Upper lobe of left lung (tissue), 6 donors: Measurements from ENCODE around the gene ZNF212. TPM values are rescaled to one million over a fixed set of nuclear protein-coding genes. Genes with fewer than 3 reads are reported as not detected.

ENCODE experiments used
- ATAC-seq, 2 donors: fragments of 200-7000 bp; cut with Tn5 transposase; one replicate each; pipeline ENCODE4 v1.9.1; 2022; ENCODE audit warnings: mild to moderate bottlenecking in 2 of 2, moderate library complexity in 2 of 2; ENCODE audit not compliant: low FRiP score in 2 of 2
- DNase-seq, 2 donors: peaks; one replicate each; pipeline ENCODE4 v3.0.0-alpha.2; 2019 to 2020
- H3K27ac ChIP-seq, 4 donors: fragments of 200-600 bp; sonication (generic); one replicate each; pipeline ENCODE4 v1.5.1; 2016 to 2019
- H3K27me3 ChIP-seq, 4 donors: fragments of 200-600 bp; sonication (generic); one replicate each; pipeline ENCODE4 v1.5.1; 2017 to 2019
- H3K36me3 ChIP-seq, 4 donors: fragments of 200-600 bp; sonication (generic); one replicate each; pipeline ENCODE4 v1.5.1; 2016 to 2019
- H3K4me1 ChIP-seq, 4 donors: fragments of 200-600 bp; sonication (generic); one replicate each; pipeline ENCODE4 v1.5.1; 2018 to 2019
- H3K4me3 ChIP-seq, 4 donors: fragments of 200-600 bp; sonication (generic); one replicate each; pipeline ENCODE4 v1.5.1; 2017 to 2019; ENCODE audit warnings: mild to moderate bottlenecking in 2 of 4, moderate library complexity in 1 of 4
- H3K9me3 ChIP-seq, 4 donors: fragments of 200-600 bp; sonication (generic); one replicate each; pipeline ENCODE4 v1.5.1; 2018 to 2019
- EP300 ChIP-seq, 4 donors: sonication (generic); formaldehyde crosslinking; IDR thresholded peaks; one replicate each; pipeline ENCODE4 v1.5.1; 2017; ENCODE audit warnings: antibody characterized with exemption in 4 of 4, control low read depth in 2 of 4
- POLR2A ChIP-seq, 4 donors: fragments of 450-650 bp; IDR thresholded peaks; one replicate each; pipeline ENCODE4 v1.5.1; 2016 to 2017; ENCODE audit warnings: antibody characterized with exemption in 4 of 4, mild to moderate bottlenecking in 2 of 4
- POLR2AphosphoS5 ChIP-seq, 2 donors: sonication (generic); formaldehyde crosslinking; IDR thresholded peaks; one replicate each; pipeline ENCODE4 v1.5.1; 2017; ENCODE audit warnings: antibody characterized with exemption in 2 of 2
- WGBS, 2 donors: methylation state at CpG; one replicate each; pipeline ENCODE4 v1.1.5; 2017 to 2018; 5-methylcytosine and 5-hydroxymethylcytosine counted together
- total RNA-seq, 6 donors: library from RNA; depleted of rRNA in 4 of 6; stranded (reverse); fragments of >200 nt in 4 of 6; gene quantifications; one replicate each; pipeline versions ENCODE4 v1.1.0 to v1.2.1, GENCODE V29; 2016 to 2021
- TF ChIP-seq, protein P1 (sequence below), 6 experiments: fragments of 450-650 bp in 4 of 6; fragments of 200-600 bp in 2 of 6; sonication (generic) in 2 of 6; IDR thresholded peaks; one replicate each; pipeline ENCODE4 v1.5.1; 2016 to 2019; ENCODE audit warnings: antibody characterized with exemption in 6 of 6
- donor health status: DM: no; HTN: no; CAD: no; lungs with moderate emphysema.
- donor health status: DM: no; HTN: yes; CAD: no; lungs with severe emphysema.

ZNF212 gene
- total RNA-seq, 6 donors from 2014 or later, result 10.3 to 33.5 (median 10.9) TPM

DNA sequence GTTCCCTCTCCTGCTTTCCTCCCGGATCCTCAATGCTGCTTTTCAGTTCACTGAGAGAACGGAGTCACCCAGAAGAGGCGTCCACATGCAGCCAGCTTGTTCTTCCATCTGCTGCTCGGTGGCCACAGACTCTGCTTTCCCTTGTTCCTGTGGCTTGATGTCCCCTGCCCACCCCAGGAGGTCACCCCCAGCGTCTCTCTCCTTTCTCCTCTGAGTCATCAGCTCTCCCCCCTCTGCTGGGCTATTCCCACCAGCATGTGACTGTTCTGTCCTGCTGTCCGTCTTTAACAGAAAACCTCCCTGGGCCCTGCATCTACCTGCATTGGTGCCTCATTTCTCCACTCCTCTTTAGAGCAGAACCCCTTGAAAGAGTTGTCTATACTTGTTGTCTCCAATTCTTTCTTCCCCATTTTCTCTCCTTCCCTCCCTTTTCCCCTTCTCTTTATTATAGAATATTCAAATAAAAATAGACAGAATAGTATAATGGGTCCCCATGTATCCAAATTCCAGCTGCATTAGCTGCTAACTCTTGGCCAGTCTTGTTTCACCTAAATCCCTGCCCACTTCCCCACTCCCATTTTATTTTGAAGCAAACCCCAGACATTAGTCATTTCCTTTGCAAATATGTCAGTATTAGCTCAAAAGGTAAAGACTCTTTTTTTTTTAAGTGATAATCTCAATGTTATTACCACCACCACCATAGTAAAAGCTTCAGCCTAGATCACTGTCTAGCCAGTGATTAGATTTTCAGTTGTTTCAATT lies 40.0 kb upstream of the ZNF212 start:
- DNase-seq, result no peak

DNA sequence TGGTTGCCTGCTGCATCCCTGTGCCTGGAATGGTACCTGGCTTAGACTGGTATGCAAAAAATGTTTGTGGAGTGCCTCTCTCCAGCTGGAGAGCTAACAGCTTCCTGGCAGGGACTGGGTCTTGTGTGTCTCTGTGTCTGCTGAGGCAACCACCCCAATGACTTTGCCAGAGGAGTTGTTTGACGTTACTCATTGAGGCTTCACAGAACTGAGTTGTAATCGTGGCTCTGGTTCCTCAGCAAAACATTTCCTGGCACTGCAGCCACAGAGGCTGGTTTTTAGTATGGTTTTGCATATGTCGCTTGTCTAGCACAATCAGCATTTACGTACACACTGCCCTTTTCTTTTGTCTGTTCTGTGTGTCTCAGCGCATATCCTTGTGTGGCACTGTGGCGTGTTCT lies 36.6 kb upstream of the ZNF212 start:
- ATAC-seq (peak; percentile 38 to 78), DNase-seq (peak in 1 of 2 donors; percentile 73)
- H3K36me3 ChIP-seq, result peaks cover 27 to 88% (median 65%) of the 10 kb centered on the region in 4 donors
- no peak overlapping the region for H3K4me3 ChIP-seq
- WGBS, 2 donors, result 87 to 90% methylated on average over 6 of the region's 6 CpGs
- no peaks in the 10 kb centered on the region for H3K9me3 ChIP-seq
- H3K4me1 ChIP-seq, result peaks cover 0 to 17% (median 6%) of the 10 kb centered on the region in 4 donors
- TF ChIP-seq EP300 (IDR thresholded peaks at IDR 0.05) (no peak), POLR2AphosphoS5 (IDR thresholded peaks at IDR 0.05) (peak in 1 of 2 donors; percentile 49), POLR2A (IDR thresholded peaks at IDR 0.05) (peak in 1 of 4 donors; percentile 7)
- TF ChIP-seq, protein P1, sequence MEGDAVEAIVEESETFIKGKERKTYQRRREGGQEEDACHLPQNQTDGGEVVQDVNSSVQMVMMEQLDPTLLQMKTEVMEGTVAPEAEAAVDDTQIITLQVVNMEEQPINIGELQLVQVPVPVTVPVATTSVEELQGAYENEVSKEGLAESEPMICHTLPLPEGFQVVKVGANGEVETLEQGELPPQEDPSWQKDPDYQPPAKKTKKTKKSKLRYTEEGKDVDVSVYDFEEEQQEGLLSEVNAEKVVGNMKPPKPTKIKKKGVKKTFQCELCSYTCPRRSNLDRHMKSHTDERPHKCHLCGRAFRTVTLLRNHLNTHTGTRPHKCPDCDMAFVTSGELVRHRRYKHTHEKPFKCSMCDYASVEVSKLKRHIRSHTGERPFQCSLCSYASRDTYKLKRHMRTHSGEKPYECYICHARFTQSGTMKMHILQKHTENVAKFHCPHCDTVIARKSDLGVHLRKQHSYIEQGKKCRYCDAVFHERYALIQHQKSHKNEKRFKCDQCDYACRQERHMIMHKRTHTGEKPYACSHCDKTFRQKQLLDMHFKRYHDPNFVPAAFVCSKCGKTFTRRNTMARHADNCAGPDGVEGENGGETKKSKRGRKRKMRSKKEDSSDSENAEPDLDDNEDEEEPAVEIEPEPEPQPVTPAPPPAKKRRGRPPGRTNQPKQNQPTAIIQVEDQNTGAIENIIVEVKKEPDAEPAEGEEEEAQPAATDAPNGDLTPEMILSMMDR (IDR thresholded peaks at IDR 0.05), result no peak
- H3K27ac ChIP-seq, result peak overlapping the region in 3 of 4 donors; percentile 2 to 48 (median 40)
- H3K27me3 ChIP-seq, result no peaks in the 10 kb centered on the region

More for the DNA sequence above, 40.0 kb upstream of the ZNF212 start:
- H3K27ac ChIP-seq, result no peak overlapping the region
- no peak for ATAC-seq
- no peaks in the 10 kb centered on the region for H3K27me3 ChIP-seq
- 95 to 97% methylated on average over 6 of the region's 6 CpGs for WGBS, 2 donors
- H3K4me1 ChIP-seq, result peaks cover 21 to 40% (median 29%) of the 10 kb centered on the region in 4 donors
- H3K36me3 ChIP-seq, result peaks cover 20 to 59% (median 49%) of the 10 kb centered on the region in 4 donors
- TF ChIP-seq POLR2A (IDR thresholded peaks at IDR 0.05), result no peak
- no peak for TF ChIP-seq EP300 (IDR thresholded peaks at IDR 0.05)
- TF ChIP-seq POLR2AphosphoS5 (IDR thresholded peaks at IDR 0.05), result no peak
- TF ChIP-seq, protein P1 (IDR thresholded peaks at IDR 0.05), result no peak
- no peaks in the 10 kb centered on the region for H3K9me3 ChIP-seq
- no peak overlapping the region for H3K4me3 ChIP-seq

- peaks cover 0 to 14% (median 6%) of the 10 kb centered on the region in 4 donors for H3K4me1 ChIP-seq
- H3K27ac ChIP-seq, result peak overlapping the region in 1 of 4 donors; percentile 7
- TF ChIP-seq, protein P1 (IDR thresholded peaks at IDR 0.05), result no peak
- TF ChIP-seq POLR2AphosphoS5 (IDR thresholded peaks at IDR 0.05) (no peak), EP300 (IDR thresholded peaks at IDR 0.05) (no peak), POLR2A (IDR thresholded peaks at IDR 0.05) (no peak)
- H3K27me3 ChIP-seq, result no peaks in the 10 kb centered on the region
- no peaks in the 10 kb centered on the region for H3K9me3 ChIP-seq
- ATAC-seq (no peak), DNase-seq (peak in 1 of 2 donors; percentile 66)
- peaks cover 21 to 88% (median 66%) of the 10 kb centered on the region in 4 donors for H3K36me3 ChIP-seq
- H3K4me3 ChIP-seq, result no peak overlapping the region
- WGBS, 2 donors, result 72 to 82% methylated on average over 18 of the region's 18 CpGs
Observed at GRCh38 chr7:149205690-149206381, 33.6 kb upstream of the ZNF212 start.

- ATAC-seq, result no peak
- peak in 1 of 2 donors; percentile 54 for DNase-seq
- Histone ChIP-seq H3K4me1 (peaks cover 0 to 11% (median 4%) of the 10 kb centered on the region in 4 donors), H3K9me3 (no peaks in the 10 kb centered on the region), H3K27ac (no peak overlapping the region), H3K27me3 (no peaks in the 10 kb centered on the region), H3K4me3 (no peak overlapping the region), H3K36me3 (peaks cover 20 to 88% (median 69%) of the 10 kb centered on the region in 4 donors)
- TF ChIP-seq POLR2A (IDR thresholded peaks at IDR 0.05) (no peak), EP300 (IDR thresholded peaks at IDR 0.05) (no peak), POLR2AphosphoS5 (IDR thresholded peaks at IDR 0.05) (no peak)
- TF ChIP-seq, protein P1 (IDR thresholded peaks at IDR 0.05), result no peak
- WGBS, 2 donors, result 88 to 91% methylated on average over 29 to 35 of the region's 35 CpGs
Observed at GRCh38 chr7:149207324-149208035, 32.0 kb upstream of the ZNF212 start.
